Sigmoid colon (tissue), 3 donors: Measurements from ENCODE around the gene DCAF12.

Source experiments
- CTCF ChIP-seq, 4 experiments: fragments of 450-650 bp in 3 of 4; fragments of 200-600 bp in 1 of 4; IDR thresholded peaks; one replicate each; pipeline ENCODE4 v1.5.1; 2016 to 2019; ENCODE audit warnings: antibody characterized with exemption in 4 of 4, mild to moderate bottlenecking in 3 of 4, moderate library complexity in 2 of 4
- POLR2A ChIP-seq, 2 donors: fragments of 450-650 bp; IDR thresholded peaks; one replicate each; pipeline ENCODE4 v1.6.1; 2016; ENCODE audit warnings: antibody characterized with exemption in 2 of 2, mild to moderate bottlenecking in 2 of 2, moderate library complexity in 2 of 2

GRCh38 chr9:34098307-34098706 lies 28.2 kb downstream of the DCAF12 start:
- TF ChIP-seq CTCF (IDR thresholded peaks at IDR 0.05) = no peak
- no peak for TF ChIP-seq POLR2A (IDR thresholded peaks at IDR 0.05)
